ENCODE data around the gene IRAK2.
A peak's percentile ranks its signal among the peaks of the same experiment; 100 is the strongest.

The IRAK2 gene

DNA sequence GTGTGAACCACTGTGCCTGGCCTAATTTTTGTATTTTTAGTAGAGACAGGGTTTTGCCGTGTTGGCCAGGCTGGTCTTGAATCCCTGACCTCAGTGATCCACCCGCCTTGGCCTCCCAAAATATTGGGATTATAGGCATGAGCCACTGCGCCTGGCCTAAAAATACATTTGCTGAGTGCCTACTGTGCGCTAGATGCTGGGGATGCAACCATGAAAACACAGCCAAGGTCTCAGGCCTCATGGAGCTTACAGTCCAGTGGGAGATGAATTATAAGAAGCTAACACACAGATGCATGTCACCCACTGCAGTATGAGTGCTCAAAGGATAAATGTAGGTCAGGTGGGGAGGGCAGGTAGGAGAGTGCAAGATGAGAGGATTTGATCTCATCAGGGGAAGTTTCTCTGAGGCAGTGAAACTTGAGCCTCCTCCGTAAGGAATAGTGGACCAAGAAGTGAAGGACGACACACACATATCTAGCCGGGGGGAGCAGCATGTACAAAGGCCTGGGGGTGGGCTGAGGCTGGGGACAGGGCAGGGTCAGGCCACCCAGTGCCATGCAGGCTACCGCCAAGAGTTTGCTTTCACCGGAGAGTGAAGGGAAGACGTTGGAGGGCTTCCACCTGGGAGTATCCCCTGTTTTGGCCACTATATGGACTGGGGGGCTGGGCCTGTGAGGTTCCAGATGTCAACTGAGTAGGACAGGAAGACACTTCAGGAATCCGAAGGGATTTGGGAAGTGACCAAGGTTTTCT, 24.3 kb downstream of the IRAK2 start:
- intact Hi-C loops (cut with micrococcal nuclease), result loop anchor here (1.0 kb wide), 1 partner anchor 15 kb away; no protein-coding TSS in a partner anchor
- Mint-ChIP-seq H3K27ac (peak overlapping the region; percentile 67), H3K27me3 (no peaks in the 10 kb centered on the region), H3K9me3 (no peaks in the 10 kb centered on the region), H3K36me3 (ENCODE audit: low read depth) (no peaks in the 10 kb centered on the region), H3K4me1 (ENCODE audit: low read depth) (peaks cover 75% of the 10 kb centered on the region), H3K4me3 (no peak overlapping the region)

DNA sequence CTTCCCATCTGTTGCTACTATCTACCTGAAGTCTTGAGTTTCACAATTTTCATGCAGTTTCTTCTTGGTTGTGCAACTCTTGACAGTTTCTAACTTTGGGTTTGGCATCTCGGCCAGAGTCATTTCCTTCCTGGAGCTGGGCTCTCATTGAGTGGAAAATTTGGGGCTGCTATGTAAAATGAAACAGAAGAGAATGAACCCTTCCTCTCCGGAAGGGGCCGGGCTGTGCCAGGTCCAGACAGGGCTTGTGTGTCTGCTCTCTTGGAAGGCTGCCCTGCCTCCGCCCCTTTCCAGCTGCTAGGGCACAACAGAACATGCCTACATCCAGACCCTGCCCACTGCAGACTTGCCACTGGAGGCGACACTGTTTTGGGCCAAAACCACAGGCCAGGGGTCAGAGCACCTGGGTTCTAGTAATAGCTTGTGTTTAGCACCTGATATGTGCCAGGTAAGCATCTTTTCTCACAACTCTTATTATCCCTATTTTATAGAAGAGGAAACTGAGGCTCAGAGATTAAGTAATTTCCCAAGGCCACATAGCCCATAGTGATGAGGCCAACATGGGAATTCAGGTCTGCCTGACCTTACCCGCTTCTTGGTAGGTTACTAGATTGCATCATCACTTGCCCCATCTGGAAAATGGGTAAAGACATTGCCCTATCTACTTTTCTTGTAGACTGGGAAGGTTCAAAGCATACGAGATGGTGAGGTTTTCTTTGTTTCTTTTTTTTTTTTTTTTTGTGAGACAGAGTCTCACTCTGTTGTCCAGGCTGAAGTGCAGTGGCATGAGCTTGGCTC, 25.0 kb downstream of the IRAK2 start:
- Mint-ChIP-seq H3K4me1 (ENCODE audit: low read depth) (peaks cover 83% of the 10 kb centered on the region), H3K27ac (peak overlapping the region; percentile 67), H3K4me3 (no peak overlapping the region), H3K27me3 (no peaks in the 10 kb centered on the region), H3K36me3 (ENCODE audit: low read depth) (no peaks in the 10 kb centered on the region), H3K9me3 (no peaks in the 10 kb centered on the region)
- intact Hi-C loops (cut with micrococcal nuclease), result loop anchor here (1.0 kb wide), 1 partner anchor 15 kb away; no protein-coding TSS in a partner anchor

DNA sequence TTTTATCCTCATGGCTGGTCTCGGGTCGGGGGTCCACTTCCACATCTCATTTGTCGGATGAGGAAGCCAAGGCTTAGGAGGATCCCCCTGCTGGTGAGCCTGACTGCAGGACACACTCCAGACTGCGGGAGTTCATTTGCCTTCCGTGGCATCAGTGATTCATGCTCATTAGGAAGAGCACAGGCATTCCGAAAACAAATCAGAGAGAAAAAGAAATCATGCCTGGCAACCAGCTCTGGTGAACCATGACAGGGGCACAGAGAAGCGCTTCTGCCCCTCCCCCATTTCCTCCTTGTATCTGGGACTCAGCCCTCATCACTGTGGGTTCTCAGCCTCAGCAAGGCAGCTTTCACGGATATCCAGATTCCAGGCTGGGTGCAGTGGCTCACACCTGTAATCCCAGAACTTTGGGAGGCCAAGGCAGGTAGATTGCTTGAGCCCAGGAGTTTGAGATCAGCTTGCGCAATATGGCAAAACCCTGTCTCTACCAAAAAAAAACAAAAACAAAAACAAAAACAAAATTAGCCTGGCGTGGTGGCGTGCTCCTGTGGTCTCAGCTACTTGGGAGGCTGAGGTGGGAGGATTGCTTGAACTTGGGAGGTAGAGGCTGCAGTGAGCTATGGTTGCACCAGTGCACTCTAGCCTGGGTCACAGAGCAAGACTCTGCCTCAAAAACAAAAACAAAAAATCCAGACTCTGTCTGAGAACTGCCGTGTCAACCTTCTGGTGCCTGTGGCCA, 28.4 kb downstream of the IRAK2 start:
- Mint-ChIP-seq H3K4me3 (no peak overlapping the region), H3K27ac (peak overlapping the region; percentile 60), H3K27me3 (no peaks in the 10 kb centered on the region), H3K9me3 (no peaks in the 10 kb centered on the region), H3K36me3 (ENCODE audit: low read depth) (no peaks in the 10 kb centered on the region), H3K4me1 (ENCODE audit: low read depth) (peaks cover 82% of the 10 kb centered on the region)
- intact Hi-C loops (cut with micrococcal nuclease), result no loop called here

DNA sequence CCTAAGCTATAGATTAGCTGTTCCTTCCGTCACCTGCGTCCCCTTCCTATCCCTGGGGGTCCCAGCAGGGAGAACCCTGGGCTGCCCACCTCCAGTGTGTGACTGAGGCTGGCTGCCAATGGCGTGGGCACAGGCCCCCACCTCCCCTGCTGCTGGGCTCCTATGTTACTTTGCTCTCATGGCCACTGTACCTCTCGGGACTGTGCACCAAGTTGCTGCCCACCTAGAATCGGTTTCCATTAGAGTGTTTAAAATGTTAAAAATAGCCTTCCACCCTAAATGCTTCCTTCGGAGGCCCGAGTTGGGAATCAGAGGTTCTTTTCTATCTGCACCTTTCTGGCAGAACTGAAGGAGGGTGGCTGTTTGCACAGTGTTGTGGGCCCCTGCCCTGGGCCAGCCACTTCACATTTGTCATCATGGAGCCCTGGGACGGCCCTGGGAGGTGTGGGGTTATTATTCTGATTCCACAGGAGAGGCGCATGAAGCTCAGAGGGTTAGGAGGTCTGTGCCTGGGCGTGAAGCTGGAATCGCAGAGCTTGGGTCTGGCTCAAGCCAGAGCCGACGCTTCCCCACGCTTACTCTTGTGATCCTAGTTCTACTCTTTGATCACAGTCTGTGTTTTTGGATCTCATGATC, 29.1 kb downstream of the IRAK2 start:
- H3K9me3 Mint-ChIP-seq, result no peaks in the 10 kb centered on the region
- intact Hi-C loops (cut with micrococcal nuclease), result no loop called here
- peaks cover 83% of the 10 kb centered on the region for H3K4me1 Mint-ChIP-seq (ENCODE audit: low read depth)
- H3K27me3 Mint-ChIP-seq, result no peaks in the 10 kb centered on the region
- no peaks in the 10 kb centered on the region for H3K36me3 Mint-ChIP-seq (ENCODE audit: low read depth)
- H3K27ac Mint-ChIP-seq, result peak overlapping the region; percentile 60
- H3K4me3 Mint-ChIP-seq, result no peak overlapping the region

DNA sequence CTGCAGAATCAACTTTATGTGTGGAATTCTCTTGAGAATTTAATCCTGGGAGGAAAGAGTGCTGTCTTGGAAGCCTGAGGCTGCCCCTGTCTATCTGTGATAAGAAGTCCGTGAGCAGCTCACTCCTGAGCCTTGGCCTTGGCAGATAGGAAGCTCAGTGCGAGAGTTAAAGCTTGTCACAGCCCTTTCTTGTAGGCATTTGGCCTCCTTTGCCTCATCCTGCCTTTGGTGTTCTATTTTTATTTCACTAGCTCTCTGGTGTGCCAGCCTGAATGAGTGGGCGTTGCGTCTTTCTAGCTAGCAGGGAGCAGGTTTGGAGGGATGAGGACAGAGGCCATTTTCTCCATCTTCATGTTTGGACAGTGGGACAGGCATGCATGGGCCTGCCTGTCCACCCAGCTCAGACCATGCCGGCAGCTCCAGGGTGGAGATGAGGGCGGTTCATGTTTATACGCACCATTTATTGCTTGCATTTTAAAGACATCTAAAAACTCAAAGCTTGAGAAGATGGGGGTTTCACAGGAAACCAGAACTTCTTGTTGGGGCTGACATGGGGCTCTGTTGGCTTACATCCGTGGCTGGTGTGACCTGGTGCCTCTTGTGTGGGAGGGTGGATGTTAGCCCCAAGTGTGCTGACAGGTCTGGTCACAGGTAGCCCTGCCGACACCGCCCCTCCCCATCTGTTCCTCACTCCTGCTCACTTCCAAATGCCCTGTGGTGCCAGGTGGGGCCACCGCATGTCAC, 29.8 kb downstream of the IRAK2 start:
- intact Hi-C loops (cut with micrococcal nuclease), result no loop called here

DNA sequence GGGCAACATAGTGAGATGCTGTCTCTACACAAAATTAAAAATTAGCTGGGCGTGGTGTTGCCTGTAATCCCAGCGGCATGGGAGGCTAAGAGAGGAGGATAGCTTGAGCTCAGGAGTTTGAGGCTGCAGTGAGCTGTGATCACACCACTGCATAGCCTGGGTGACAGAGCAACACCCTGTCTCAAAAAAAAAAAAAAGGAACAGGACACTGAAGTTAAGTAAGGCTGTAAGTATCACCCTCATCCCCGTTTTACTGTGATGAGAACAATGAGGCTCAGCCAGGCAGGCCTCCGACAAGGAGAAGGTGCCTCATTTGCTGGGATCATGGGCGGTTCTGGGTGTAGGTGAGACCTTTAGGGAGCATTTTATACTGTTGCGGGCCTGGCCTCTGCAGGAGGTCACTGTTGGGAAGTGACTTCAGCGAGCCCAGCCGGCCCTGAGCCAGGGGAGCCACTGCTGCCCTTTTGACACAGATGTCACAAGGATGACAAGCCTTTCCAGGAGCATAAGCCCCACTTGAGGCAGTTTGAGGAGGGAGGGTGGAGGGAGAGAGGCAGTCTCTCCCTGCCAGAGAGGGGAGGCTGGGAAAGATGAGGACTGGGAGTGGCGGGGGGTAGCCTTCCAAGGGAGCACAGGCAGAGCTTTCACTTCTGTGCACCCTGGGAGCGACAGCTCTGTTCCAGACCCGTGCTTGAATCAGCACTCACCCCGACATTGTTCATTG, 30.8 kb downstream of the IRAK2 start:
- Mint-ChIP-seq H3K9me3 (no peaks in the 10 kb centered on the region), H3K27me3 (no peaks in the 10 kb centered on the region), H3K4me3 (no peak overlapping the region), H3K4me1 (ENCODE audit: low read depth) (peaks cover 77% of the 10 kb centered on the region), H3K36me3 (ENCODE audit: low read depth) (peaks cover 2% of the 10 kb centered on the region), H3K27ac (peak overlapping the region; percentile 60)
- intact Hi-C loops (cut with micrococcal nuclease), result no loop called here

More for the DNA sequence above, 29.8 kb downstream of the IRAK2 start:
- no peak overlapping the region for H3K4me3 Mint-ChIP-seq
- peaks cover 83% of the 10 kb centered on the region for H3K4me1 Mint-ChIP-seq (ENCODE audit: low read depth)
- no peaks in the 10 kb centered on the region for H3K27me3 Mint-ChIP-seq
- no peaks in the 10 kb centered on the region for H3K36me3 Mint-ChIP-seq (ENCODE audit: low read depth)
- H3K27ac Mint-ChIP-seq, result peak overlapping the region; percentile 60
- H3K9me3 Mint-ChIP-seq, result no peaks in the 10 kb centered on the region

DNA sequence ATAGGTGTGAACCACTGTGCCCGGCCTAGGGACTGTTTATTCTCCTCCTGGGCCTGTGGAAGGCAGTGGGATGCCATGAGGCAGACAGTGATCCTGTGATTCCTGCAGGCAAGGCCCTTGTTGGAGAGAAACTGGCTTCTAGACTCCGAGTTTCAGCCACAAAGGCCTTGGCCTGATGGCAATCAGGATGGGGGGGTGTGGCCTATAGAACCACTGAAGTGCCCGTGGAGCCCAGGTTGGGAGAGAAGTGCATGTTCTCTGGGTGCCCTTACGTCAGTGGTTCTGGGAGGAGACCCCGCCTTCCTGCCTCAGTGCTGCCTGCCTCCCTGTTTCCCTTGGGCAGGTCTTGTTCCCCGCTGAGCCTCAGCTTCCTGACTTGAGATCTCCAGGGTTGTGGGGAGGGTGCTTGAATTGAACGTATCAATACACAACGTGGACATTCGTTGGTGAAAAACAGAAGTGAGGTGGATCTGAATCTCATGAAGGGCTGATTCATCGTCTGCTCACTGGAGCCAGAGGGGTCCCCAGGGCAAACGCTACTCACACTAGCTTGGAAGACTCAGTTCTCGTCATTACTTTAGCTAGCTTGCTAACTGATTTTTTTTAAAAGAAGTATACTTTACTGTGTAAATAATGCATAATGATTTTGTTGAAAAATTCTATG, 31.8 kb downstream of the IRAK2 start:
- H3K4me3 Mint-ChIP-seq, result no peak overlapping the region
- intact Hi-C loops (cut with micrococcal nuclease), result no loop called here

DNA sequence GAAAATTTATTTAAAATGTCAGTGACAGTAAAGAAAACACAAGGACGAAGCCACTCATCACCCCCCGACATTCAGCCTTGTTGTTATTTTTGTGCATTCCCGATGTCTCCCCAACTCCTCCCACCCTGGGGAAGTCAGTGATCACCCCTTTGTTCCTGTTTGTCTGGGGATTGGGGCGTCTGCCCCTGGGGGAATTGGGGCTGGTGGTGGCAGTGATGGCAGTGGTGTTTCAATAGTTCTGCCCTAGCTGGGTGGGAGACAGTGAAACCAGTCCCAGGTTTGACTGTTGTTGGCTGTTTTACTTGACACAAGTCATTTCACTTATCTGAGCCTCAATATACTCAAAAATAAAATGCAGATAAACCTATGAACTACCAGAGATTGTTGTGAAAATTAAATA, 33.5 kb downstream of the IRAK2 start:
- Mint-ChIP-seq H3K27me3 (no peaks in the 10 kb centered on the region), H3K4me3 (no peak overlapping the region), H3K36me3 (ENCODE audit: low read depth) (peaks cover 16% of the 10 kb centered on the region), H3K27ac (peak overlapping the region; percentile 71), H3K9me3 (no peaks in the 10 kb centered on the region), H3K4me1 (ENCODE audit: low read depth) (peaks cover 53% of the 10 kb centered on the region)
- intact Hi-C loops (cut with micrococcal nuclease), result no loop called here

More for the DNA sequence above, 31.8 kb downstream of the IRAK2 start:
- Mint-ChIP-seq H3K4me1 (ENCODE audit: low read depth) (peaks cover 71% of the 10 kb centered on the region), H3K9me3 (no peaks in the 10 kb centered on the region), H3K27me3 (no peaks in the 10 kb centered on the region), H3K36me3 (ENCODE audit: low read depth) (peaks cover 12% of the 10 kb centered on the region), H3K27ac (peak overlapping the region; percentile 60)

DNA sequence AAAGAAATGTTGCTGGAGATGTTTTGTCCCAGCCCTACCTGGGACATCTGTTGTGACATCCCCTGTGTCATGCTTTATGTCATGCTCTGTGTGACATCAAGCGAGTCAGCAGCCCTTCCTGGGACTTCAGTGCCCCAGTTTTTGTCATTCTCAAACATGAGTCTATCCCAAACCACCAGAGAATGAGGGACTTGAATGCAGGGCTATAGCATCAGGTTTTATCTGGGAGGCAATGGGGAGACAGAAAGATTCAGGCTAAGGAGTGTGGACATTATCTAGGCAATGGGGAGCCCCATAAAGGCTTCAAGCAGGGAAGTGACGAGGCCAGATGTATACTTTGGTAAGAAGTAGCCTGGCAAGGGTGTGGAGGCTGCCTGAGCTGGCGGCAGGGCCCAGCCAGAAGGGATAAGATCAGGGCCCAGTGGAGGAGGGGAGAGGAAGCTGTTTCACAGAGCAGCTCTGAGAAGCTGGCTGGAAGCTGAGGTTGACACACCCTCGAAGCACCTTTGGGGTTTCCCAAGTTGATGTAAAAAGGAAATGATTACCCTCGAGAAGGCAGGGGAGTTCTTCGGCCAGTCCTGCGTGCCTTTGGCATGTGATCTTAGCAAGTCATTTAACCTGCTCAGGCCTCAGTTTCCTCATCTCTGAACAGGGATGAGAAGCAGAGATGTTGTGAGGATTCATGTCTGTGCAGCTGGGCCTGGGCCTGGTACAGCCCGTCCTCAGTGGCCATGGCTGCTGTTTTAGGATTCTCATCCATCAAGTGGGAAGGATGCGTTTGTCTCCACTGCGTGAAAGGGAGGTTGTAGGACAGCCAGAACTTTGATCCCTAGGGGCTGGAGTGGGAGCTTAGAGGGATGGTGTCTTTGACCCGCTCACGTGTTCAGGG, 34.3 kb downstream of the IRAK2 start:
- intact Hi-C loops (cut with micrococcal nuclease), result no loop called here
- H3K4me1 Mint-ChIP-seq (ENCODE audit: low read depth), result peaks cover 46% of the 10 kb centered on the region
- H3K36me3 Mint-ChIP-seq (ENCODE audit: low read depth), result peaks cover 16% of the 10 kb centered on the region
- H3K4me3 Mint-ChIP-seq, result no peak overlapping the region
- H3K27ac Mint-ChIP-seq, result peak overlapping the region; percentile 71
- H3K9me3 Mint-ChIP-seq, result no peaks in the 10 kb centered on the region
- no peaks in the 10 kb centered on the region for H3K27me3 Mint-ChIP-seq

DNA sequence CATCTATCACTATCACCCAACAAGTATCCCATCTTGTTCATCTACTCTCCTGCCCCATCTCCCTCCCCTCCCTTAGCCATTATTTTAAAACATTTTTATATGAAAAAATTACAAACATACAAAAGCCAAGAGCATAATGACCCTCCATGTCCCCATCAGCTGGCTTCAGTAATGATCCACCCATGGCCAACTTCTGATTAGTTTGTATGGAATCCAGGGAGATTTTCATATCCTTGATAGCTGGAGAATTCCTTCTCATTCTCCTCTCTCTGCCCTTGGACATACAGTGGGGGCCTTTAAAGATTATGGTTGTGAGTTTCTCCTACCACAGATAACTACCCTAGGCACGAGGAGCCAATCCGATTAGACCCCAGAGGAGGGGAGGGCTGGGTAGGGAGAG, 40.2 kb downstream of the IRAK2 start:
- Mint-ChIP-seq H3K9me3 (no peaks in the 10 kb centered on the region), H3K36me3 (ENCODE audit: low read depth) (peaks cover 26% of the 10 kb centered on the region), H3K4me1 (ENCODE audit: low read depth) (peaks cover 14% of the 10 kb centered on the region), H3K27me3 (no peaks in the 10 kb centered on the region), H3K4me3 (no peak overlapping the region), H3K27ac (peak overlapping the region; percentile 17)
- intact Hi-C loops (cut with micrococcal nuclease), result no loop called here

DNA sequence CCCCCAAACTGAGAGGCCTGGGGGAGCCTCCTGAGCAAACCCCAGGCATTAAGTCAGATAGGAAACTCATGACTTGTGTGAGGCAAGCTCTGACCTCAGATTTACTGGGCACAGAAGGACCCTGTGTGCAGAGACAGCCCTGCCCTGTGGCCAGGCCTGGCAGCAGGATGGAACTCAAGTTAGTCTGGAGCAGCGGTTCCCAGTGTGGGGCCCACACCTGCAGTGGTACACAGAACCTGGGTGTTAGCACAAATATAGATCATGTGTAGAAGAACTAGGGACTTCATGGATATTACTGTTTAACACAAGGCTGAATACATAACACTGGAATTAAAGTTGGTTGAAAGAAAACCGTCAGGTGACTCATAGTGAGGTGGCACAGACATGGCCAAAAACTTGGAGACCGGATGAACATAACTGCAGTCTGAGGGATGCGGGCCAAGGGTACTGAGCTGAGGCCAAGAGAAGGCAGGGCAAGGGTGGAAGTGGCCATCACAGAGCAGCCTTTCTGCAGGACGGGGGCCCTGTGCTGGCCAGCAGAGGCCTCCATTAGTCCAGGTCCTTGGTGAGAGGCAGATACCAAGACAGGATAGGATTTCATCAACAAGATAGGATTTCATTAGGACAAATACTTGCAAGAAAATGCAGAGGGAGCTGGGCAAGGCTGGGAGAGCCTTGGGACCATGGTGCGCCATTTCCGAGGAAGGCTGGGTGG, 40.9 kb downstream of the IRAK2 start:
- no peak overlapping the region for H3K4me3 Mint-ChIP-seq
- H3K27ac Mint-ChIP-seq, result peak overlapping the region; percentile 17

More for the DNA sequence above, 40.9 kb downstream of the IRAK2 start:
- intact Hi-C loops (cut with micrococcal nuclease), result no loop called here
- Mint-ChIP-seq H3K27me3 (no peaks in the 10 kb centered on the region), H3K4me1 (ENCODE audit: low read depth) (peaks cover 14% of the 10 kb centered on the region), H3K36me3 (ENCODE audit: low read depth) (peaks cover 23% of the 10 kb centered on the region), H3K9me3 (no peaks in the 10 kb centered on the region)
